ENCODE data around the gene SMYD3.

The SMYD3 gene

GRCh38 chr1:246301553-246302250 lies 205.4 kb downstream of the SMYD3 start:
- no peak for DNase-seq

- no peak for DNase-seq
Observed at GRCh38 chr1:246300626-246301549, 206.2 kb downstream of the SMYD3 start.

GRCh38 chr1:246297279-246298265 lies 209.5 kb downstream of the SMYD3 start:
- no peak for DNase-seq

- no peak for DNase-seq
Observed at GRCh38 chr1:246295968-246296367, 211.1 kb downstream of the SMYD3 start.

- no peak for DNase-seq
Observed at GRCh38 chr1:246295340-246295739, 211.7 kb downstream of the SMYD3 start.

- DNase-seq = no peak
Observed at GRCh38 chr1:246294263-246294662, 212.8 kb downstream of the SMYD3 start.

- no peak for DNase-seq
Observed at GRCh38 chr1:246293366-246294121, 213.5 kb downstream of the SMYD3 start.

GRCh38 chr1:246292571-246292970 lies 214.5 kb downstream of the SMYD3 start:
- no peak for DNase-seq

GRCh38 chr1:246291127-246291526 lies 216.0 kb downstream of the SMYD3 start:
- no peak for DNase-seq

GRCh38 chr1:246283771-246284410 lies 223.2 kb downstream of the SMYD3 start:
- no peak for DNase-seq

GRCh38 chr1:246281639-246282038 lies 225.4 kb downstream of the SMYD3 start:
- no peak for DNase-seq

- no peak for DNase-seq
Observed at GRCh38 chr1:246281195-246281594, 225.9 kb downstream of the SMYD3 start.

- no peak for DNase-seq
Observed at GRCh38 chr1:246280551-246280950, 226.5 kb downstream of the SMYD3 start.

GRCh38 chr1:246279402-246279801 lies 227.7 kb downstream of the SMYD3 start:
- DNase-seq = no peak

GRCh38 chr1:246278371-246278770 lies 228.7 kb downstream of the SMYD3 start:
- DNase-seq = no peak

- DNase-seq = no peak
Observed at GRCh38 chr1:246275036-246275435, 232.0 kb downstream of the SMYD3 start.

GRCh38 chr1:246274186-246274585 lies 232.9 kb downstream of the SMYD3 start:
- no peak for DNase-seq

GRCh38 chr1:246271516-246271915 lies 235.6 kb downstream of the SMYD3 start:
- DNase-seq = no peak

GRCh38 chr1:246270236-246270635 lies 236.8 kb downstream of the SMYD3 start:
- no peak for DNase-seq

- DNase-seq = no peak
Observed at GRCh38 chr1:246269466-246269865, 237.6 kb downstream of the SMYD3 start.

- no peak for DNase-seq
Observed at GRCh38 chr1:246267896-246268295, 239.2 kb downstream of the SMYD3 start.

GRCh38 chr1:246267426-246267825 lies 239.7 kb downstream of the SMYD3 start:
- no peak for DNase-seq

Data from T1000 (cell line).